Astrocyte (in vitro differentiated cells and primary cell): ENCODE measurements around the gene DENND10. TPM values are rescaled to one million over a fixed set of nuclear protein-coding genes. Genes with fewer than 3 reads are reported as not detected.

ENCODE experiments used
- DNase-seq: peaks from one replicate; pipeline ENCODE4 v3.0.0-alpha.2; 2010; ENCODE audit warnings: low read depth
- FAIRE-seq: peaks from 2 replicates; lab custom pipeline; 2011; peaks lifted over from hg19 to GRCh38; lab: Jason Lieb, UNC
- H2AFZ ChIP-seq: 2 replicates; pipeline ENCODE4 v1.6.0; 2012; ENCODE audit warnings: low read depth, low read length, inconsistent platforms
- H3K27ac ChIP-seq: 2 replicates; pipeline ENCODE4 v1.5.1; 2011; ENCODE audit warnings: low read depth, low read length, inconsistent platforms
- H3K27me3 ChIP-seq: 2 replicates; pipeline ENCODE4 v1.6.0; 2011; ENCODE audit warnings: low read length, inconsistent platforms; ENCODE audit not compliant: insufficient read depth
- H3K36me3 ChIP-seq: 2 replicates; pipeline ENCODE4 v1.5.1; 2011; ENCODE audit warnings: low read length, inconsistent platforms; ENCODE audit not compliant: insufficient read depth
- H3K4me1 ChIP-seq: 2 replicates; pipeline ENCODE4 v1.5.1; 2011; ENCODE audit warnings: low read length, inconsistent platforms; ENCODE audit not compliant: insufficient read depth
- H3K4me2 ChIP-seq: 2 replicates; pipeline ENCODE4 v1.6.0; 2012; ENCODE audit warnings: low read length, inconsistent platforms
- H3K4me3 ChIP-seq: 2 replicates; pipeline ENCODE4 v1.5.1; 2011; ENCODE audit warnings: low read depth, mild to moderate bottlenecking, low read length, inconsistent platforms; ENCODE audit not compliant: insufficient read depth
- H3K79me2 ChIP-seq: 2 replicates; pipeline ENCODE4 v1.6.0; 2012; ENCODE audit warnings: mild to moderate bottlenecking, low read length, inconsistent platforms; ENCODE audit not compliant: insufficient read depth
- H3K9ac ChIP-seq: 2 replicates; pipeline ENCODE4 v1.6.0; 2012; ENCODE audit warnings: mild to moderate bottlenecking, low read length, inconsistent platforms
- H3K9me3 ChIP-seq: 2 replicates; pipeline ENCODE4 v1.5.1; 2012; ENCODE audit warnings: low read depth, mild to moderate bottlenecking, low read length, inconsistent platforms; ENCODE audit not compliant: insufficient read depth
- H4K20me1 ChIP-seq: 2 replicates; pipeline ENCODE4 v1.6.0; 2012; ENCODE audit warnings: low read length, inconsistent platforms; ENCODE audit not compliant: insufficient read depth
- H3K27ac Mint-ChIP-seq: one replicate; pipeline ENCODE4 v1.8.0; 2021; ENCODE audit warnings: mild to moderate bottlenecking, mixed read lengths; ENCODE audit not compliant: unreplicated experiment
- H3K27me3 Mint-ChIP-seq: one replicate; pipeline ENCODE4 v1.8.0; 2021; ENCODE audit warnings: low read depth, mixed read lengths; ENCODE audit not compliant: unreplicated experiment
- H3K36me3 Mint-ChIP-seq: one replicate; pipeline ENCODE4 v1.8.0; 2021; ENCODE audit warnings: low read depth, mixed read lengths; ENCODE audit not compliant: unreplicated experiment
- H3K4me1 Mint-ChIP-seq: one replicate; pipeline ENCODE4 v1.8.0; 2021; ENCODE audit warnings: low read depth, mixed read lengths; ENCODE audit not compliant: unreplicated experiment
- H3K4me3 Mint-ChIP-seq: one replicate; pipeline ENCODE4 v1.8.0; 2021; ENCODE audit warnings: mild to moderate bottlenecking, moderate library complexity, mixed read lengths; ENCODE audit not compliant: unreplicated experiment
- H3K9me3 Mint-ChIP-seq: one replicate; pipeline ENCODE4 v1.8.0; 2021; ENCODE audit warnings: mild to moderate bottlenecking, mixed read lengths; ENCODE audit not compliant: unreplicated experiment
- EZH2 ChIP-seq: IDR thresholded peaks from 2 replicates; pipeline ENCODE4 v1.6.1; 2012; ENCODE audit warnings: mild to moderate bottlenecking, low read length, inconsistent platforms; ENCODE audit not compliant: insufficient read depth
- total RNA-seq: library from RNA; stranded (reverse); gene quantifications from 2 replicates; pipeline ENCODE4 v1.2.1, GENCODE V29; 2021
- TF ChIP-seq, protein P1 (sequence below): IDR thresholded peaks from 2 replicates; pipeline ENCODE4 v1.5.1; 2011; ENCODE audit warnings: low read depth, mild to moderate bottlenecking, inconsistent platforms, low read length, moderate library complexity; ENCODE audit not compliant: insufficient read depth

DENND10 gene
- total RNA-seq, 1 donor from 2014 or later = 41.8 TPM

DNA sequence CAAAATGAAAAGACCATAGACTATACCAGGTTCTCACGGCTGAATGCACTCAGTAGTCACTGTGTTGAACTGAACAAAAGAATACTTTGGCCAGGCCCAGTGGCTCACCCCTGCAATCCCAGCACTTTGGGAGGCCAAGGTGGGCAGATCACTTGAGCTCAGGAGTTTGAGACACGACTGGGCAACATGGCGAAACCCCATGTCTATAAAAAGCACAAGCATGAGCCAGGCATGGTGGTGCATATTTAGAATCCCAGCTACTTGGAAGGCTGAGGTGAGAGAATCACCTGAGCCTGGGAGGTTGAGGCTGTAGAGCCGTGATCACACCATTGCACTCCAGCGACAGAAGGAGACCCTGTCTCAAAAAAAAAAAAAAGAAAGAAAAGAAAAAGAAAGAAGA, 49.1 kb downstream of the DENND10 start:
- H3K36me3 ChIP-seq = peaks cover 8% of the 10 kb centered on the region
- Mint-ChIP-seq H3K4me3 (no peak overlapping the region), H3K9me3 (no peaks in the 10 kb centered on the region), H3K27ac (no peak overlapping the region), H3K36me3 (peaks cover 42% of the 10 kb centered on the region), H3K4me1 (no peaks in the 10 kb centered on the region), H3K27me3 (no peaks in the 10 kb centered on the region)
- no peaks in the 10 kb centered on the region for H3K4me1 ChIP-seq
- no peak overlapping the region for H3K4me2 ChIP-seq
- H2AFZ ChIP-seq = no peak overlapping the region
- no peak for TF ChIP-seq EZH2
- TF ChIP-seq, protein P1, sequence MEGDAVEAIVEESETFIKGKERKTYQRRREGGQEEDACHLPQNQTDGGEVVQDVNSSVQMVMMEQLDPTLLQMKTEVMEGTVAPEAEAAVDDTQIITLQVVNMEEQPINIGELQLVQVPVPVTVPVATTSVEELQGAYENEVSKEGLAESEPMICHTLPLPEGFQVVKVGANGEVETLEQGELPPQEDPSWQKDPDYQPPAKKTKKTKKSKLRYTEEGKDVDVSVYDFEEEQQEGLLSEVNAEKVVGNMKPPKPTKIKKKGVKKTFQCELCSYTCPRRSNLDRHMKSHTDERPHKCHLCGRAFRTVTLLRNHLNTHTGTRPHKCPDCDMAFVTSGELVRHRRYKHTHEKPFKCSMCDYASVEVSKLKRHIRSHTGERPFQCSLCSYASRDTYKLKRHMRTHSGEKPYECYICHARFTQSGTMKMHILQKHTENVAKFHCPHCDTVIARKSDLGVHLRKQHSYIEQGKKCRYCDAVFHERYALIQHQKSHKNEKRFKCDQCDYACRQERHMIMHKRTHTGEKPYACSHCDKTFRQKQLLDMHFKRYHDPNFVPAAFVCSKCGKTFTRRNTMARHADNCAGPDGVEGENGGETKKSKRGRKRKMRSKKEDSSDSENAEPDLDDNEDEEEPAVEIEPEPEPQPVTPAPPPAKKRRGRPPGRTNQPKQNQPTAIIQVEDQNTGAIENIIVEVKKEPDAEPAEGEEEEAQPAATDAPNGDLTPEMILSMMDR = no peak
- H3K27ac ChIP-seq = no peak overlapping the region
- H4K20me1 ChIP-seq = no peaks in the 10 kb centered on the region
- FAIRE-seq = no peak
- H3K4me3 ChIP-seq = no peak overlapping the region
- no peaks in the 10 kb centered on the region for H3K9me3 ChIP-seq
- H3K79me2 ChIP-seq = no peaks in the 10 kb centered on the region
- no peaks in the 10 kb centered on the region for H3K27me3 ChIP-seq
- no peak overlapping the region for H3K9ac ChIP-seq
- DNase-seq = no peak

GRCh38 chr10:119153661-119154060, 49.7 kb downstream of the DENND10 start:
- Mint-ChIP-seq H3K36me3 (peaks cover 42% of the 10 kb centered on the region), H3K27me3 (no peaks in the 10 kb centered on the region), H3K4me3 (no peak overlapping the region), H3K27ac (no peak overlapping the region), H3K9me3 (no peaks in the 10 kb centered on the region), H3K4me1 (no peaks in the 10 kb centered on the region)
- Histone ChIP-seq H2AFZ (no peak overlapping the region), H3K4me3 (no peak overlapping the region), H3K9ac (no peak overlapping the region), H3K27ac (no peak overlapping the region), H3K79me2 (no peaks in the 10 kb centered on the region), H3K27me3 (no peaks in the 10 kb centered on the region), H3K4me2 (no peak overlapping the region), H3K4me1 (no peaks in the 10 kb centered on the region), H3K9me3 (no peaks in the 10 kb centered on the region), H3K36me3 (peaks cover 8% of the 10 kb centered on the region), H4K20me1 (no peaks in the 10 kb centered on the region)
- no peak for DNase-seq
- no peak for FAIRE-seq
- TF ChIP-seq EZH2 = no peak
- TF ChIP-seq, protein P1 = no peak

DNA sequence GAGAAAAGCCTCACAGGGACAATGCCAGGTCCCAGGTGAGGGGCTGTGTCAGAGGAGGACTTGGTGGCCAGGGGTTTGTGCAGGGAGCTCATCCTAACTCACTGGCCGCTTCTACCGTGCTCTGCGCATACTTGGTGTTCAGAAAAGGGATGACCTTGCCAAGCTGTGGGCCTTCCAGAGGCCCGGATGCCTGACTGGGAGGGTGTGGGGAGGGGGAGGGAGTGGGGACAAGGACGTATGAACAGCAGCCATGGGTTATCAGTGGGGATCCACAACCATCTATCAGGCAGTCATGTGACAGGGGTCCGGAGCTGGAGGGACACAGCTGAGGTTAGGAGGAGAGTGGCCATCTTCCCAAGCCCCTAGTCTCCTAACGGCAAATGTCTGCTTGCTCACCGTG, 55.4 kb downstream of the DENND10 start:
- H3K27ac ChIP-seq = no peak overlapping the region
- Mint-ChIP-seq H3K27ac (no peak overlapping the region), H3K9me3 (no peaks in the 10 kb centered on the region), H3K4me1 (peaks cover 7% of the 10 kb centered on the region), H3K36me3 (peaks cover 25% of the 10 kb centered on the region), H3K4me3 (no peak overlapping the region), H3K27me3 (no peaks in the 10 kb centered on the region)
- DNase-seq (no peak), FAIRE-seq (no peak)
- H2AFZ ChIP-seq = no peak overlapping the region
- H3K4me3 ChIP-seq = no peak overlapping the region
- no peaks in the 10 kb centered on the region for H3K79me2 ChIP-seq
- H4K20me1 ChIP-seq = peaks cover 7% of the 10 kb centered on the region
- H3K9me3 ChIP-seq = no peaks in the 10 kb centered on the region
- H3K36me3 ChIP-seq = peaks cover 8% of the 10 kb centered on the region
- TF ChIP-seq EZH2 = no peak
- H3K4me2 ChIP-seq = no peak overlapping the region
- H3K27me3 ChIP-seq = no peaks in the 10 kb centered on the region
- no peak overlapping the region for H3K9ac ChIP-seq
- H3K4me1 ChIP-seq = no peaks in the 10 kb centered on the region
